AG09319 (cell line): ENCODE results near the gene FXYD4.

Experiments
- DNase-seq: peaks from one replicate; pipeline ENCODE4 v3.0.0-alpha.2; 2010; ENCODE audit warnings: low read depth; ENCODE audit errors: extremely low read depth
- CTCF ChIP-seq: IDR thresholded peaks from 2 replicates; pipeline ENCODE4 v1.5.1; 2011; ENCODE audit warnings: low read depth, mild to moderate bottlenecking, inconsistent platforms, low read length, moderate library complexity

The FXYD4 gene

GRCh38 chr10:43360086-43360485 lies 11.3 kb upstream of the FXYD4 start:
- no peak for DNase-seq
- TF ChIP-seq CTCF: no peak

GRCh38 chr10:43361547-43362190 lies 9.8 kb upstream of the FXYD4 start:
- no peak for DNase-seq
- TF ChIP-seq CTCF: no peak

DNA sequence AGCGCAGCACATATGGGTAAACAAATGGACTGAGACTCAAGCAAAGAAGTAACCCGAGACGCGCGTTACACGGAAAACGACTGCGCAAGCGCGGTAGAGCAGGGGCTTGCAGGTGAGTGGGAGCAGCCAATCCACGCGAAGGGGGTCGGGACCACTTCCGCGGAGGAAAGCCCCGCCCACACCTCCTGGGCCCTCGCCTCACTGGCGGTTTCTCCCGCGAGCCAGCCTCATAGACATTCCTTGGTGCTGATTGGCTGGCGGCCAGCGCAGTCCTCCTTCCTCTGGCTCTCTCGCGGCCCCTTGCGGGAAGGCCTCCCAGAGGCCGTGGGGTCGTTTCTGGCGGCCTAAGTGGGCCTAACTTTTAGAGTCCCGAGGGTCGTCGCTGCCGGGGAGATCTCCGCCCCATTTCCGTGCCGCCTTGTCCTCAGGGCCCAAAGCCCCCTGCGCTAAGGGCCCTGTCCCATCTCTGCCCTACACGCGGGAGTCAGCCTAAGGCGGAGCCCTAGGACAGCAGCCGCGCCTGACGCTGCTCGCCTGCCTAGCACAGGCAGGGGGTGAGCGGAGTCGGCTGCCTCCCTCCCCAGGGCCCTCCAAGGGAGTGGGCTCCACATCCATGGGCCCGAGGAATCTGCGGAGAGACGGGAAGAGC lies 9.1 kb upstream of the FXYD4 start:
- peak; percentile 31 for TF ChIP-seq CTCF
- DNase-seq: peak; percentile 32

- no peak for DNase-seq
- TF ChIP-seq CTCF: no peak
Observed at GRCh38 chr10:43365001-43365400, 6.4 kb upstream of the FXYD4 start.

- DNase-seq: no peak
- no peak for TF ChIP-seq CTCF
Observed at GRCh38 chr10:43369921-43370320, 1.5 kb upstream of the FXYD4 start.

GRCh38 chr10:43370671-43371215 lies 693 bp upstream of the FXYD4 start:
- no peak for DNase-seq
- TF ChIP-seq CTCF: no peak

DNA sequence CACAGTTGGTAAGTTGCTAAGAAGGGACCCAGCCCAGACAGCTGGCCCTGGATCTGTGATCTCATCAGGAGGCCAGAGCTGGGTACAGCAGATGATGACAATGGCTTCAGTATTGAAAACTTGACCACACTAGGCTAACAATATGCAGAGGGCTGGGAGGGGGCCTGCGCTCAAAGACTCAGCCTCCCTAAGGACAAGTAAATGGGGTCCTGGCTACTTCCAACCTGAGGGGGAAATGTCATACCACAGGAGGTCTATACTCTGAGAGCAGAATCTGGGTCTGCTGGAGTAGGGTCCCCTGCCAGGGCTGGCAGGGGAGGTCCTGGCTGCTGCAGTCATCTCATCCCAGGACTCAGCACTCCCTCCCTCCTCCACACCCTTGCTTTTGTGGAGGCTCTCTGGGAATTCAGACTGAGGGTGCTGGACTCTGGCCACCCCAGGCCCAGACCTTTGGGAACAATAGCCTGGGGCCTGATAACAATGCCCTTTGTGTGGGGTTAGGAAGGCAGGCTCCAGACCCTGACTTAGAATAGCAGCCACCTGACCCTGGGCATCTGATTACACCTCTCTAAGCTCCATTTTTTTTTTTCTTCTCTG lies 1.4 kb downstream of the FXYD4 start:
- TF ChIP-seq CTCF: no peak
- no peak for DNase-seq
